Hepatocyte (in vitro differentiated cells): Measurements from ENCODE around the gene CRYGB. TPM values are rescaled to one million over a fixed set of nuclear protein-coding genes. Genes with fewer than 3 reads are reported as not detected.

Source experiments
- DNase-seq: peaks from one replicate; pipeline ENCODE4 v3.0.0-alpha.2; 2016; ENCODE audit warnings: low spot score
- H2AFZ ChIP-seq: fragments of 200-600 bp; sonication (generic); 2 replicates; pipeline ENCODE4 v1.6.0; 2016; ENCODE audit warnings: antibody characterized with exemption, mild to moderate bottlenecking
- H3K27ac ChIP-seq: fragments of 200-600 bp; sonication (generic); 2 replicates; pipeline ENCODE4 v1.5.1; 2016; ENCODE audit warnings: mild to moderate bottlenecking
- H3K27me3 ChIP-seq: fragments of 200-600 bp; sonication (generic); 2 replicates; pipeline ENCODE4 v1.6.1; 2016
- H3K36me3 ChIP-seq: fragments of 200-600 bp; sonication (generic); replicated peaks from 2 replicates; pipeline ENCODE4 v1.5.1; 2016; ENCODE audit warnings: low read depth; ENCODE audit not compliant: insufficient read depth
- H3K4me1 ChIP-seq: fragments of 200-600 bp; sonication (generic); 2 replicates; pipeline ENCODE4 v1.5.1; 2016; ENCODE audit warnings: mild to moderate bottlenecking, moderate library complexity; ENCODE audit not compliant: insufficient read depth
- H3K4me2 ChIP-seq: fragments of 200-600 bp; sonication (generic); 2 replicates; pipeline ENCODE4 v1.6.0; 2016
- H3K4me3 ChIP-seq: fragments of 200-600 bp; sonication (generic); 2 replicates; pipeline ENCODE4 v1.5.1; 2016; ENCODE audit warnings: mild to moderate bottlenecking
- H3K79me2 ChIP-seq: fragments of 200-600 bp; sonication (generic); 2 replicates; pipeline ENCODE4 v1.6.0; 2017; ENCODE audit warnings: mild to moderate bottlenecking
- H3K9me2 ChIP-seq: fragments of 200-600 bp; sonication (generic); replicated peaks from 2 replicates; pipeline ENCODE4 v1.6.0; 2017; ENCODE audit warnings: mild to moderate bottlenecking; ENCODE audit not compliant: insufficient read depth
- H3K9me3 ChIP-seq: fragments of 200-600 bp; sonication (generic); 2 replicates; pipeline ENCODE4 v1.5.1; 2016; ENCODE audit warnings: low read depth, mild to moderate bottlenecking
- H4K20me1 ChIP-seq: fragments of 200-600 bp; sonication (generic); 2 replicates; pipeline ENCODE4 v1.6.0; 2016; ENCODE audit warnings: mild to moderate bottlenecking; ENCODE audit not compliant: insufficient read depth, poor library complexity, severe bottlenecking
- CTCF ChIP-seq: fragments of 200-600 bp; sonication (generic); IDR thresholded peaks from 2 replicates; pipeline ENCODE4 v1.5.1; 2016; ENCODE audit warnings: antibody characterized with exemption, mild to moderate bottlenecking; ENCODE audit not compliant: poor library complexity
- EZH2 ChIP-seq: fragments of 200-600 bp; sonication (generic); IDR thresholded peaks from 2 replicates; pipeline ENCODE4 v1.6.1; 2016; ENCODE audit warnings: antibody characterized with exemption, mild to moderate bottlenecking, borderline replicate concordance
- EZH2phosphoT487 ChIP-seq: fragments of 200-600 bp; sonication (generic); IDR thresholded peaks from one replicate; pipeline ENCODE4 v1.6.1; 2018; ENCODE audit warnings: antibody characterized with exemption, mild to moderate bottlenecking, low read depth, moderate library complexity; ENCODE audit not compliant: unreplicated experiment, severe bottlenecking
- WGBS: methylation state at CpG from one replicate; pipeline ENCODE4 v1.1.6; 2016; ENCODE audit warnings: low lambda C conversion rate; ENCODE audit errors: missing lambda C conversion rate; 5-methylcytosine and 5-hydroxymethylcytosine counted together
- polyA plus RNA-seq: library from polyadenylated mRNA; unstranded; fragments of >200 nt; fragmentation: Nextera tagmentation; extraction: Ambion mirVana; gene quantifications from 2 replicates; pipeline ENCODE4 v1.2.1, GENCODE V29; 2016
- total RNA-seq: library from RNA; depleted of rRNA; stranded (reverse); fragments of >200 nt; gene quantifications from 2 replicates; pipeline ENCODE4 v1.2.3, GENCODE V29; 2014

The CRYGB gene
- total and polyA plus RNA-seq, 2 experiments from 2014 or later, result not detected

GRCh38 chr2:208135794-208136715 lies 9.9 kb downstream of the CRYGB start:
- H3K27ac ChIP-seq, result peak overlapping the region; percentile 77

GRCh38 chr2:208134928-208135586 lies 10.9 kb downstream of the CRYGB start:
- Histone ChIP-seq H3K4me2 (peak overlapping the region; percentile 9), H3K79me2 (no peaks in the 10 kb centered on the region), H3K27ac (peak overlapping the region; percentile 77), H3K4me1 (peaks cover 31% of the 10 kb centered on the region), H3K36me3 (no peaks in the 10 kb centered on the region), H3K4me3 (no peak overlapping the region), H4K20me1 (no peaks in the 10 kb centered on the region), H3K27me3 (no peaks in the 10 kb centered on the region), H2AFZ (no peak overlapping the region), H3K9me3 (no peaks in the 10 kb centered on the region), H3K9me2 (no peaks in the 10 kb centered on the region)
- TF ChIP-seq CTCF, result no peak
- TF ChIP-seq EZH2phosphoT487, result no peak
- no peak for TF ChIP-seq EZH2
- 54% methylated on average over 7 of the region's 8 CpGs for WGBS
- DNase-seq, result peak; percentile 39

More at GRCh38 chr2:208135794-208136715, 9.9 kb downstream of the CRYGB start:
- no peaks in the 10 kb centered on the region for H3K79me2 ChIP-seq
- H3K4me3 ChIP-seq, result no peak overlapping the region
- H4K20me1 ChIP-seq, result no peaks in the 10 kb centered on the region
- H3K36me3 ChIP-seq, result no peaks in the 10 kb centered on the region
- H2AFZ ChIP-seq, result no peak overlapping the region
- H3K9me3 ChIP-seq, result no peaks in the 10 kb centered on the region
- TF ChIP-seq EZH2, result no peak
- TF ChIP-seq CTCF, result no peak
- no peak for TF ChIP-seq EZH2phosphoT487
- no peaks in the 10 kb centered on the region for H3K9me2 ChIP-seq
- peak overlapping the region; percentile 9 for H3K4me2 ChIP-seq
- H3K27me3 ChIP-seq, result no peaks in the 10 kb centered on the region
- WGBS, result 71% methylated on average over 11 of the region's 11 CpGs
- H3K4me1 ChIP-seq, result peaks cover 24% of the 10 kb centered on the region
- peak; percentile 72 for DNase-seq

GRCh38 chr2:208130712-208131110 lies 15.2 kb downstream of the CRYGB start:
- H3K9me3 ChIP-seq, result no peaks in the 10 kb centered on the region
- TF ChIP-seq EZH2phosphoT487 (no peak), CTCF (no peak), EZH2 (no peak)
- H3K9me2 ChIP-seq, result no peaks in the 10 kb centered on the region
- WGBS, result 45% methylated on average over 6 of the region's 6 CpGs
- DNase-seq, result no peak
- no peaks in the 10 kb centered on the region for H3K36me3 ChIP-seq
- peaks cover 29% of the 10 kb centered on the region for H3K4me1 ChIP-seq
- H2AFZ ChIP-seq, result no peak overlapping the region
- peak overlapping the region; percentile 75 for H3K27ac ChIP-seq
- peak overlapping the region; percentile 62 for H3K4me2 ChIP-seq
- no peaks in the 10 kb centered on the region for H3K79me2 ChIP-seq
- no peak overlapping the region for H3K4me3 ChIP-seq
- no peaks in the 10 kb centered on the region for H4K20me1 ChIP-seq
- H3K27me3 ChIP-seq, result no peaks in the 10 kb centered on the region
